Kidney epithelial cell (primary cell): ENCODE results near the gene RNF14. TPM values are rescaled to one million over a fixed set of nuclear protein-coding genes. Genes with fewer than 3 reads are reported as not detected.

Experiments
- DNase-seq: peaks from one replicate; pipeline ENCODE4 v3.0.0-alpha.2; 2010; ENCODE audit warnings: low read depth
- H3K27me3 ChIP-seq: 2 replicates; pipeline ENCODE4 v1.6.0; 2011; ENCODE audit warnings: low read length; ENCODE audit not compliant: control insufficient read depth, insufficient read depth
- H3K36me3 ChIP-seq: 2 replicates; pipeline ENCODE4 v1.5.1; 2011; ENCODE audit warnings: low read length; ENCODE audit not compliant: control insufficient read depth, insufficient read depth
- H3K4me3 ChIP-seq: 2 replicates; pipeline ENCODE4 v1.5.1; 2011; ENCODE audit warnings: low read depth, mild to moderate bottlenecking, control low read depth, low read length
- CTCF ChIP-seq: IDR thresholded peaks from 2 replicates; pipeline ENCODE4 v1.5.1; 2011; ENCODE audit warnings: mild to moderate bottlenecking, moderate library complexity, low read length, control low read depth, inconsistent platforms; ENCODE audit not compliant: insufficient read depth, poor library complexity, severe bottlenecking
- total RNA-seq: library from RNA; depleted of rRNA; stranded (reverse); fragments of >200 nt; gene quantifications from 2 replicates; pipeline ENCODE4 v1.2.3, GENCODE V29; 2015

RNF14 gene
- total RNA-seq, 1 donor from 2014 or later = 95.9 TPM

DNA sequence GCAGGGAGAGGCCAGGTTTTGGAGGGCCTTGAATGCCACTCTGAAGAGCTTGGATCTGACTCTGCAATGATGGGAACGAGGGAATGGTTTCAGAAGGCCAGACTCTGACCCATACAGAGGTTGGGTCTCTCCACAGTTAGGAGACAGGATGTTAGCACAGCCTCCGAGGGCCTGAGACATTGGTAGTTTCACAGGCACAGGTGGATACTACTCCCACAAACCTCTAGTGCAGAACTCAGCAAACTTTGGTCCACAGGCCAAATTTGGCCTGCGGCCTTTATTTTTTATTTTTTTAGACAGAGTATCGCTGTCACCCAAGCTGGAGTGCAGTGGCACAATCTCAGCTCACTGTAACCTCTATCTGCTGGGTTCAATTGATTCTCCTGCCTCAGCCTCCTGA lies 41.0 kb downstream of the RNF14 start:
- no peak for DNase-seq
- no peak for TF ChIP-seq CTCF
- Histone ChIP-seq H3K4me3 (no peak overlapping the region), H3K27me3 (no peaks in the 10 kb centered on the region), H3K36me3 (no peaks in the 10 kb centered on the region)

- peak overlapping the region; percentile 78 for H3K4me3 ChIP-seq
- no peak for DNase-seq
- no peak for TF ChIP-seq CTCF
- H3K36me3 ChIP-seq = no peaks in the 10 kb centered on the region
- H3K27me3 ChIP-seq = no peaks in the 10 kb centered on the region
Observed at GRCh38 chr5:142011572-142012185, 42.8 kb downstream of the RNF14 start.

GRCh38 chr5:142012186-142012785 lies 43.4 kb downstream of the RNF14 start:
- H3K27me3 ChIP-seq = no peaks in the 10 kb centered on the region
- no peak for DNase-seq
- TF ChIP-seq CTCF = peak; percentile 58
- peak overlapping the region; percentile 78 for H3K4me3 ChIP-seq
- H3K36me3 ChIP-seq = no peaks in the 10 kb centered on the region

GRCh38 chr5:142012792-142013388 lies 44.0 kb downstream of the RNF14 start, which contains the start of gene GNPDA1:
GNPDA1 (minus strand) TSS chr5:142013027; CDS start chr5:142012035, 992 bp downstream.
- Histone ChIP-seq H3K36me3 (no peaks in the 10 kb centered on the region), H3K4me3 (peak within 1 kb of the TSS; percentile 78), H3K27me3 (no peaks in the 10 kb centered on the region)
- peak; percentile 51 for DNase-seq
- no peak for TF ChIP-seq CTCF

DNA sequence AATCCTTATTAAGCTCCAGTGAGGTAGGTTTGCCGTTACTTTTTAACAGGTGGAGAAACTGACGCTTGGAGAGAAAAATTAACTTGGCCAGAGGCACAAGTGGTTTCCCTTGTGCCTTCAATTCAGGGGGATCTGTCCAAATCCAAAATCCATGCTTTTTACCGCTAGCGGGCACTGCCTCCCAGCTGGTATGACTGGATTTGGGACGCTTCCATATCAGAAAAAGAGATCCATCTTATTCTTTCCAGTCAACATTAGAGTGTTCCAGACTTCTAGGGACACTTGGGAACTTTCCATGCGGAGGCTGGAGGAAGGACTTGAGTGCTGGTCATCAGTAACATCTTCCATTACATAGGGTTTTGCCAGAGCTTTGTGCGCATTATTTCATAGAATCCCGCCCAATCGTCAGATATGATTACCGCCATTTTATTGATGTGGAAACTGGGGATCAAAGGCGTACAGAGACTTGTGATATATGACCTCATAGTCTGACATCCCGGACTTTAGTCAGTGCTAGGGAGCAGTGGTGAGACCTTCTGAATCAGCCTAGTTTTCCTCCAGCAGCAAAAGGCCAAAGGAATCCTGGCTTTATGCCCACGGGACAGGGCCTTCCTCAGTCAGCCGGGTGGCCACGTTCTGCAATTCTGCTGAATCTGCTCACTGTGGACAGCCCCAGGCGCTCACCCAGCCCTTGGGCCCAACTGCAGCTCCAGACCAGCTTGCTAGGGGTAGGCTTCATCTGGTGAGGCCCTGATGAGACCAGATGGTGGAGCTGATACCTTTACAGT lies 45.0 kb downstream of the RNF14 start:
- DNase-seq = no peak
- Histone ChIP-seq H3K4me3 (no peak overlapping the region), H3K36me3 (no peaks in the 10 kb centered on the region), H3K27me3 (no peaks in the 10 kb centered on the region)
- TF ChIP-seq CTCF = no peak
